NT2/D1 (cell line): ENCODE results near the gene PIK3R1.
"Not testable (repeated sequence)": the region's sequence is repeated elsewhere in the genome, so short reads cannot be mapped to it uniquely, and the experiment has no call there.

Experiments used
- SUZ12 ChIP-seq: IDR thresholded peaks from 2 replicates; pipeline ENCODE4 v1.6.1; 2011; ENCODE audit not compliant: insufficient read length, insufficient read depth; ENCODE audit errors: extremely low read depth
- YY1 ChIP-seq: IDR thresholded peaks from 2 replicates; pipeline ENCODE4 v1.6.1; 2011; ENCODE audit not compliant: insufficient read length, insufficient read depth
- ZNF274 ChIP-seq: IDR thresholded peaks from 2 replicates; pipeline ENCODE4 v1.6.1; 2011; ENCODE audit warnings: mild to moderate bottlenecking, low read depth, low read length

- not testable (repeated sequence) for TF ChIP-seq SUZ12, ZNF274, YY1
Observed at GRCh38 chr5:68210654-68211053, 4.9 kb upstream of the PIK3R1 start.
